ENCODE measurements around the gene IL1RAPL1. TPM values are rescaled to one million over a fixed set of nuclear protein-coding genes. Genes with fewer than 3 reads are reported as not detected.
"Not testable (repeated sequence)": the region's sequence is repeated elsewhere in the genome, so short reads cannot be mapped to it uniquely, and the experiment has no call there.

Gene IL1RAPL1
- total RNA-seq, 2 donors from 2014 or later: 0.66 to 1.1 TPM

- DNase-seq: no peak
- Histone ChIP-seq H3K4me1 (ENCODE audit: control insufficient read depth, insufficient read depth, low read length) (no peaks in the 10 kb centered on the region), H3K27me3 (ENCODE audit: control insufficient read depth, insufficient read depth, low read length, poor library complexity, severe bottlenecking) (no peaks in the 10 kb centered on the region), H3K36me3 (ENCODE audit: control insufficient read depth, insufficient read depth, low read length) (no peaks in the 10 kb centered on the region), H3K4me3 (ENCODE audit: low read length) (no peak overlapping the region), H3K27ac (ENCODE audit: low read depth, low read length) (no peak overlapping the region), H3K9me3 (ENCODE audit: control insufficient read depth, low read length) (no peaks in the 10 kb centered on the region), H3K9ac (ENCODE audit: extremely low read depth, low read length, poor library complexity, severe bottlenecking) (no peak overlapping the region)
- H3K27me3 Mint-ChIP-seq (ENCODE audit: insufficient read depth): no peaks in the 10 kb centered on the region
- H3K4me1 Mint-ChIP-seq: no peaks in the 10 kb centered on the region
- H3K27ac Mint-ChIP-seq: no peak overlapping the region
- no peak for TF ChIP-seq CTCF (conservative IDR thresholded peaks at IDR 0.05)
- no peak overlapping the region for H3K4me3 Mint-ChIP-seq
- H3K36me3 Mint-ChIP-seq (ENCODE audit: low read depth): no peaks in the 10 kb centered on the region
- no peaks in the 10 kb centered on the region for H3K9me3 Mint-ChIP-seq
- 92% methylated on average over 2 of the region's 2 CpGs; no CpG with 5 or more reads in 1 of the 2 experiments for WGBS, 2 experiments (ENCODE audit: insufficient coverage in 1 of 2, insufficient read length in 1 of 2)
These were observed 170.0 kb downstream of the IL1RAPL1 start for GRCh38 chrX:28757290-28757689.

- H3K4me3 Mint-ChIP-seq; H3K4me1 Mint-ChIP-seq; H3K36me3 ChIP-seq (ENCODE audit: control insufficient read depth, insufficient read depth, low read length); H3K4me1 ChIP-seq (ENCODE audit: control insufficient read depth, insufficient read depth, low read length); H3K9ac ChIP-seq (ENCODE audit: extremely low read depth, low read length, poor library complexity, severe bottlenecking); H3K27ac ChIP-seq (ENCODE audit: low read depth, low read length); H3K9me3 ChIP-seq (ENCODE audit: control insufficient read depth, low read length); H3K27me3 Mint-ChIP-seq (ENCODE audit: insufficient read depth); H3K27ac Mint-ChIP-seq; H3K4me3 ChIP-seq (ENCODE audit: low read length); H3K9me3 Mint-ChIP-seq; H3K36me3 Mint-ChIP-seq (ENCODE audit: low read depth); H3K27me3 ChIP-seq (ENCODE audit: control insufficient read depth, insufficient read depth, low read length, poor library complexity, severe bottlenecking); DNase-seq: not testable (repeated sequence)
- WGBS, 2 experiments (ENCODE audit: insufficient coverage in 1 of 2, insufficient read length in 1 of 2): 88% methylated on average over 2 of the region's 2 CpGs; no CpG with 5 or more reads in 1 of the 2 experiments
These were observed 179.3 kb downstream of the IL1RAPL1 start for GRCh38 chrX:28766561-28766960.

GRCh38 chrX:28773807-28774206, 186.6 kb downstream of the IL1RAPL1 start:
- no peaks in the 10 kb centered on the region for H3K27me3 ChIP-seq (ENCODE audit: control insufficient read depth, insufficient read depth, low read length, poor library complexity, severe bottlenecking)
- Mint-ChIP-seq H3K27me3 (ENCODE audit: insufficient read depth) (no peaks in the 10 kb centered on the region), H3K4me1 (no peaks in the 10 kb centered on the region), H3K36me3 (ENCODE audit: low read depth) (no peaks in the 10 kb centered on the region), H3K9me3 (no peaks in the 10 kb centered on the region), H3K4me3 (no peak overlapping the region), H3K27ac (no peak overlapping the region)
- H3K36me3 ChIP-seq (ENCODE audit: control insufficient read depth, insufficient read depth, low read length): no peaks in the 10 kb centered on the region
- H3K4me3 ChIP-seq (ENCODE audit: low read length): no peak overlapping the region
- DNase-seq: no peak
- no peaks in the 10 kb centered on the region for H3K9me3 ChIP-seq (ENCODE audit: control insufficient read depth, low read length)
- H3K9ac ChIP-seq (ENCODE audit: extremely low read depth, low read length, poor library complexity, severe bottlenecking): no peak overlapping the region
- no peak overlapping the region for H3K27ac ChIP-seq (ENCODE audit: low read depth, low read length)
- 89 to 95% methylated on average over 5 of the region's 5 CpGs for WGBS, 2 experiments (ENCODE audit: insufficient coverage in 1 of 2, insufficient read length in 1 of 2)
- TF ChIP-seq CTCF (conservative IDR thresholded peaks at IDR 0.05): no peak
- no peaks in the 10 kb centered on the region for H3K4me1 ChIP-seq (ENCODE audit: control insufficient read depth, insufficient read depth, low read length)

GRCh38 chrX:28787206-28787605, 200.0 kb downstream of the IL1RAPL1 start:
- no peaks in the 10 kb centered on the region for H3K9me3 ChIP-seq (ENCODE audit: control insufficient read depth, low read length)
- no peak for TF ChIP-seq CTCF (conservative IDR thresholded peaks at IDR 0.05)
- H3K4me3 ChIP-seq (ENCODE audit: low read length): no peak overlapping the region
- H3K9me3 Mint-ChIP-seq: no peaks in the 10 kb centered on the region
- no peak overlapping the region for H3K27ac ChIP-seq (ENCODE audit: low read depth, low read length)
- no peaks in the 10 kb centered on the region for H3K27me3 Mint-ChIP-seq (ENCODE audit: insufficient read depth)
- no peaks in the 10 kb centered on the region for H3K4me1 ChIP-seq (ENCODE audit: control insufficient read depth, insufficient read depth, low read length)
- 67% methylated on average over 1 of the region's 2 CpGs; no CpG with 5 or more reads in 1 of the 2 experiments for WGBS, 2 experiments (ENCODE audit: insufficient coverage in 1 of 2, insufficient read length in 1 of 2)
- no peaks in the 10 kb centered on the region for H3K36me3 Mint-ChIP-seq (ENCODE audit: low read depth)
- DNase-seq: no peak
- H3K4me3 Mint-ChIP-seq: no peak overlapping the region
- H3K36me3 ChIP-seq (ENCODE audit: control insufficient read depth, insufficient read depth, low read length): no peaks in the 10 kb centered on the region
- H3K4me1 Mint-ChIP-seq: no peaks in the 10 kb centered on the region
- H3K27ac Mint-ChIP-seq: no peak overlapping the region
- H3K27me3 ChIP-seq (ENCODE audit: control insufficient read depth, insufficient read depth, low read length, poor library complexity, severe bottlenecking): no peaks in the 10 kb centered on the region
- no peak overlapping the region for H3K9ac ChIP-seq (ENCODE audit: extremely low read depth, low read length, poor library complexity, severe bottlenecking)

- not testable (repeated sequence) for H3K9me3 ChIP-seq (ENCODE audit: control insufficient read depth, low read length); H3K9ac ChIP-seq (ENCODE audit: extremely low read depth, low read length, poor library complexity, severe bottlenecking); DNase-seq; H3K4me3 ChIP-seq (ENCODE audit: low read length); H3K27ac Mint-ChIP-seq; H3K4me1 ChIP-seq (ENCODE audit: control insufficient read depth, insufficient read depth, low read length); H3K4me3 Mint-ChIP-seq; H3K27me3 Mint-ChIP-seq (ENCODE audit: insufficient read depth); H3K36me3 Mint-ChIP-seq (ENCODE audit: low read depth); H3K4me1 Mint-ChIP-seq; H3K27ac ChIP-seq (ENCODE audit: low read depth, low read length); H3K27me3 ChIP-seq (ENCODE audit: control insufficient read depth, insufficient read depth, low read length, poor library complexity, severe bottlenecking); H3K36me3 ChIP-seq (ENCODE audit: control insufficient read depth, insufficient read depth, low read length)
- WGBS, 2 experiments (ENCODE audit: insufficient coverage in 1 of 2, insufficient read length in 1 of 2): 100% methylated on average over 1 to 3 of the region's 5 CpGs
- H3K9me3 Mint-ChIP-seq: peaks cover 23% of the 10 kb centered on the region
These were observed 213.4 kb downstream of the IL1RAPL1 start for GRCh38 chrX:28800671-28801070.
